Stimulated activated CD4-positive, alpha-beta T cell treated with anti-CD3 and anti-CD28 coated beads, Interleukin-12 subunit alpha, Interleukin-12 subunit beta, amount 100 ng/mL, for 4 hours (primary cell): Measurements from ENCODE around the gene FANCD2.
"Not testable (repeated sequence)": the region's sequence is repeated elsewhere in the genome, so short reads cannot be mapped to it uniquely, and the experiment has no call there.

Experiments used
- DNase-seq: peaks from one replicate; pipeline ENCODE4 v3.0.0-alpha.2; 2020

FANCD2 gene

DNA sequence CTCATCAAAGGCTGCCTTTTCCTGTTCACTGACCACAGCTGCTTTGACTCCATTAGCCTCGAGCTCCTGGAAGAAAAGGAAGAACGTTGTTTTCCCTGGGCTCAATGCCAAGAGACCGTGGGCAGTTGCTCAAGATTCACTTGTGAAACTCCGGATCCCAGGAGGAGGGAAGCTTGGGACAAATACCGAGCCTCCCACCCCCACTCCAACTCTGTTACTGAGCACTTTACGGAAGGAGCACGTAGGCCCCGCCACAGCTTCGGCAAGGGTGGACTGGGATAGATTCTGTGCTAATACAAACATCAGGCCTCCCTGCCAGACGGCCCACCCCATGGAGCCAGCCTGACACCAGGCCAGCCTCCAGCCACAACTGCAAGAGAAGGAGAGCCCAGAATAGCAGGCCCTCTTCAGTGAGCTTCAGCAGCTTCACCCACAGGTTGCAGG is 10.8 kb upstream of the FANCD2 start:
- DNase-seq, result no peak

- DNase-seq, result no peak
Observed at GRCh38 chr3:10017636-10018292, 8.5 kb upstream of the FANCD2 start.

DNA sequence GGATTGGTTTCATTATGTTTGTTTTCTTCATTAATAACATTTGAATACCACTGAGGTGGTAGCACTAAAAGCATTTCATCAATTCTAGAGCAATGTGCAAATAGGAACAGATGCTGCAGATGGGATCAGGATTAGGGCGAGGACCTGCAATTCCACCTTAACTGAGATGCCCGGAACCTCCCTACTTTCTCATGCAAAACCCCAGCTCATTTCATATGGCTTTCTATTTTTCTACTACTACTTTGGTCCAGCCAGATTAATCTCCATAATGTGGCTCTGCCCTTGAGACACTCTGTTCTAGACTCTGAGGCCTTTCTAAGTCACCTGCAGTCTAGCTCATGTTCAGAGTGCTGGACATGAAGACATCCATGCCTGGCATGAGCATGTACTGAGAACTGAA is 7.4 kb upstream of the FANCD2 start:
- DNase-seq, result not testable (repeated sequence)

GRCh38 chr3:10019326-10019725 is 6.9 kb upstream of the FANCD2 start:
- DNase-seq, result no peak

GRCh38 chr3:10021856-10022775 is 4.1 kb upstream of the FANCD2 start:
- DNase-seq, result no peak

- DNase-seq, result no peak
Observed at GRCh38 chr3:10023587-10024310, 2.5 kb upstream of the FANCD2 start.

DNA sequence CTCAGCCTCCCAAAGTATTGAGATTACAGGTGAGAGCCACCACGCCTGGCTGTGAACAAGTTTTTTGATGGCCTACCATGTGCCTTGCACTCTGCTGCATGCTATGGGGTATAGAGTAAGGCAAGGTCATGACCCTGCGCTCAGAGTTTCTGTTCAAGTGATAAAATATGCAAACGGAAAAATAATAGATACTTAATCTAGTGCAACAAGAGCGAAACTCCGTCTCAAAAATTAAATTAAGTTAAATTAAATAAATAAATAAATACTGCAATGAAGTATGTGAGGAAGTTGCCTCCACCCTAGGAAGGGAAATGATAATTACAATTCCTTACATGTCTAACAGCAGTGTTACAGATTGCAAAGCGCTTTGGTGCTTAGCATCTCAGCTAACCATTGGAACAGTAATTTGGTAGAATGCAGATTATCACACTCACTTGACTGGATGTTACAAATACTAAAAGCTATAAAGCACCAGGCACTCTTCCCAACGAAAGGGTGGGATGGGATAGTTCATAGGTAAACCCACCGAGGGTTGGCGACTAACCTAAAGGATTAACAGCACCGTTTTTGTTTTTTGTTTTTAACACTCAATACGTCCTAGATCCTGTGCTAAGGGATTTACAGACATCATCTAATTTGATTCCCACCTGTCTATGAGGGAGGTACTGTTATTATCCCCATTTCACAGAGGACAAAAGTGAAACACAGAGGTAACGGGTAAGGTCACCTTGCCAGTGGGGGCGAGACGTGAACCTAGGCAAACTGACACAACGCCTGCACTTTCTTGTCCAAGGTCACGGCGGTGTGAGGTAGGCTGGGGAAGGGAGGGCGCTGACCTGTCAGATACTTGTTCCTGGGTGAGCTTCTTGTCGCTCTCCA is 793 bp upstream of the FANCD2 start:
- no peak for DNase-seq

DNA sequence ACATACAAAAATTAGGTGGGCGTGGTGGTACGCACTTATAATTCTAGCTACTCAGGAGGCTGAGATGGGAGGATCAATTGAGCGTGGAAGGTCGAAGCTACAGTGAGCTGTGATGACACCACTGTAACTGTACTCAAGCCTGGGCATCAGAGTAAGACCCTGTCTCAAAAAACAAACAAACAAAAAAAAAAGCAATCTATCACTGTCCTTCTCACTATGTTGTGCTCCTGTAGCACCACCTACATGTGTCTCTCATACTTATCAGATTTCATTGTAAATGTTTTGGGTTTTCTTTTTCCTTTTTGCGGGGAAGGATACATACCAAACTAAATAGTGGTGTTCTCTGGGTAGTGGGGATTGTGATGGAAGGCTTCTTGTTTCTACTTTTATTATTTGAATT is 14.8 kb downstream of the FANCD2 start:
- DNase-seq, result no peak

DNA sequence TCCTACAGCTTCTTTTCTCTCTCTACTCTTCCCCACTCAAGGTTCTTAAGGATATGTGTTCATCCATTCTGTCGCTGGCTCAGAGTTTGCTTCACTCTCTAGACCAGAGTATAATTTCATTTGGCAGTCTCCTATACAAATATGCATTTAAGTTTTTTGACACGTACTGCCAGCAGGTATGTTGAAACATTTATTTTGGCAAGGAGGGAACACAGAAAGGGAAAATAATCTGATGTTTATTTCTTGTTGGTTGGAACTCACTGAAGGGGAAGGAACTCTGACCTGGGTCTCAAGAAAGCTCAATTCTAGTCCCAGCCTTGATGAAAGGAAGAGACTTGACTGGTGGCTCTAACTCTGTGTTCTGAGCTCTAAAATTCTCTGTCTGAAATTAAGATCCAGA is 21.6 kb downstream of the FANCD2 start:
- DNase-seq, result no peak

DNA sequence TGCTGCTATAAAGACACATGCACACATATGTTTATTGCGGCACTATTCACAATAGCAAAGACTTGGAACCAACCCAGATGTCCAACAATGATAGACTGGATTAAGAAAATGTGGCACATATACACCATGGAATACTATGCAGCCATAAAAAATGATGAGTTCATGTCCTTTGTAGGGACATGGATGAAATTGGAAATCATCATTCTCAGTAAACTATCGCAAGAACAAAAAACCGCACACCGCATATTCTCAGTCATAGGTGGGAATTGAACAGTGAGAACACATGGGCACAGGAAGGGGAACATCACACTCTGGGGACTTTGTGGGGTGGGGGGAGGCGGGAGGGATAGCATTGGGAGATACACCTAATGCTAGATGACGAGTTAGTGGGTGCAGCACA is 26.8 kb downstream of the FANCD2 start:
- not testable (repeated sequence) for DNase-seq

GRCh38 chr3:10055097-10055496 is 28.9 kb downstream of the FANCD2 start:
- DNase-seq, result no peak

- not testable (repeated sequence) for DNase-seq
Observed at GRCh38 chr3:10070077-10070476, 43.8 kb downstream of the FANCD2 start.

GRCh38 chr3:10074666-10075065 is 48.4 kb downstream of the FANCD2 start:
- no peak for DNase-seq

GRCh38 chr3:10081871-10082270 is 55.6 kb downstream of the FANCD2 start:
- DNase-seq, result no peak

GRCh38 chr3:10085738-10086137 is 59.5 kb downstream of the FANCD2 start:
- no peak for DNase-seq

GRCh38 chr3:10088256-10088655 is 62.0 kb downstream of the FANCD2 start:
- DNase-seq, result no peak

DNA sequence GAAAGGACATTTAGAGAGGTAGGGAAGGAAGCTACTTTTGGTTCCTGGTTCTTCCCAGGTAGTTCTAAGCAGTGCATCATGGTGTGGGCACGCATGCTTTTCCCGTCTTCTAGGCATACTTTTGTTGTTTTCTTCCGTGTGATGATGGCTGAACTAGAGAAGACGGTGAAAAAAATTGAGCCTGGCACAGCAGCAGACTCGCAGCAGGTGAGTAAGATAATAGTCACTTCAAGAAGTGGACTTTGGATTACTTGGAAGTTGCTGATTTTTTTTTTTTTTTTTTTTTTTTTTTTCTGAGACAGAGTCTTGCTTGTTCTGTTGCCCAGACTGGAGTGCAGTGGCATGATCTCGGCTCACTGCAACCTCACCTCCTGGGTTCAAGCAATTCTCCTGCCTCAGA is 63.9 kb downstream of the FANCD2 start:
- no peak for DNase-seq

GRCh38 chr3:10090774-10091173 is 64.5 kb downstream of the FANCD2 start:
- not testable (repeated sequence) for DNase-seq

DNA sequence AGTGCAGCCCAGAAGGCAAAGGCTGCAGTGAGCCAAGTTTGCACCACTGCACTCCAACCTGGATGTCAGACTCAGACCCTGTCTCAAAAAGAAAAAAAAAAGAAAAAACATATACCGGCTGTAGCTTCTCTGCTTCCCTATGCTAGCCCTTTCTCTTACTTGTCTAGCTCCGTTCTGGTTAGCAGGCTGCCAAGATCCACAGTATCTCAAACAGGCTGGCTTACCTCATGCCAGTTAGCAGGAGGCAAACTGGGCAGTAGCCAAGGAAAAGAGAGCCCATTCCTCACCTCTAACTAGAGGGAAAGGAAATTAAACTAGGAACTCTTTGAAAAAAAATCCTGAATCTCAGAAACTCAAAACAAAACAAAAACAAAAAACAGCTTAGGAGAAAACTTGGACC is 65.2 kb downstream of the FANCD2 start:
- not testable (repeated sequence) for DNase-seq

DNA sequence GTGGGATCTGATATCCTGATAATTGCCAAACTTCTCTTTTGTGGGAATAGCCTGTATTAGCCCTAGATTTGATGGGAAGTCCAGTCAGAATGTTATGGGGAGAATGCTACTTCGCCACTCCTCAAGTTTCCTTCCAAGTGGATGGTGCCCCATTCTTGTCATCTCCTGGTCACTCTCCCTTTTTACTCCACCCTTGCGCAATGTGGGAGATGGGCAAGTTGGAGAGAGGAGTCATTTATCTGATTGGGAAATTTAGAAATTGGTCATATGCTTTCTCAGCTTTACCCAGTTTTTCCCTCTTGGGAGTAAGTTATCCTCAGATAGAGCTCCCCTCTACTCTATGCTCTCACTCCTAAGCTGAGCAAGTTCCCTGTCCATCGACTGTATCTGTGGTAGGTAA is 67.4 kb downstream of the FANCD2 start:
- no peak for DNase-seq

DNA sequence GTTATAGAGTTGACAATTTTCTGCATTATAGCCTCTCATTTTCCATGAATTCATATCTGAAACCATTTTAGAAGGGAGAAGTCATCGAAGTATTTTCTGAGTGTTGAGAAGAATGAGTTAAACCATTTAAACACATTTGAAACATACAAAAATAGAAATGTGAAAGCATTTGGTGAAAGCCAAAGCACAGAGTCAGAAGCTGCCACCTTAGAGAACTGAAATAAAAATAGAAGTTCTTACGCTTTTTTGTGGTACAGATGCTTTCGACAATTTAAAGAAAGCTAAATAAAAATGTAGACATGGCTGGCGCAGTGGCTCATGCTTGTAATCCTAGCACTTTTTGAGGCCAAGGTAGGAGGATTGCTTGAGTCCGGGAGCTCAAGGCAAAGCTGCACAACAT is 72.8 kb downstream of the FANCD2 start:
- DNase-seq, result no peak

DNA sequence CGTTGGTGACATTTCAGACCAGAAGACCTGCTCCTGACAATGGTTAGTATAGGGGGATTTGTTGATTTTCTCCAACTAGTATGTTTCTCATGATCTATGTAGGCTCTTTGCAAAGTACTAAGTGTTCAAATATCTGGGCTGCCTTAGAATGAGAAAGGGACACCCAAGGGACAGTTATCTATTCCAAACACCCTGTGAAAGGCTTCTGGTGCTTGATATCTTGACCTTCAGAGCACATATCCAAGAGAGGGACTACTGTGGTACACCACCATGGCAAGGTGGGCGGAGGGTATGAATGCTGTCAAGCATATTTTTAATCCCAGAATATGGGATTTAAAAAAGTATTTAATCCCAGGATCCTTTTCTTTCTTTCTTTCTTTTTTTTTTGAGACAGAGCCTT is 80.7 kb downstream of the FANCD2 start:
- DNase-seq, result no peak

GRCh38 chr3:10108091-10108490 is 81.9 kb downstream of the FANCD2 start, which contains the start of gene FANCD2OS:
Gene FANCD2OS (minus strand): TSS chr3:10108255. CDS start chr3:10104774, 3,481 bp downstream.
- no peak for DNase-seq
